SW480 (cell line): Measurements from ENCODE around the gene ODF2.
A peak's percentile ranks its signal among the peaks of the same experiment; 100 is the strongest.
"Not testable (repeated sequence)": the region's sequence is repeated elsewhere in the genome, so short reads cannot be mapped to it uniquely, and the experiment has no call there.

Source experiments
- DNase-seq: peaks from one replicate; pipeline ENCODE4 v3.0.0-alpha.2; 2016; ENCODE audit warnings: low spot score

ODF2 gene

DNA sequence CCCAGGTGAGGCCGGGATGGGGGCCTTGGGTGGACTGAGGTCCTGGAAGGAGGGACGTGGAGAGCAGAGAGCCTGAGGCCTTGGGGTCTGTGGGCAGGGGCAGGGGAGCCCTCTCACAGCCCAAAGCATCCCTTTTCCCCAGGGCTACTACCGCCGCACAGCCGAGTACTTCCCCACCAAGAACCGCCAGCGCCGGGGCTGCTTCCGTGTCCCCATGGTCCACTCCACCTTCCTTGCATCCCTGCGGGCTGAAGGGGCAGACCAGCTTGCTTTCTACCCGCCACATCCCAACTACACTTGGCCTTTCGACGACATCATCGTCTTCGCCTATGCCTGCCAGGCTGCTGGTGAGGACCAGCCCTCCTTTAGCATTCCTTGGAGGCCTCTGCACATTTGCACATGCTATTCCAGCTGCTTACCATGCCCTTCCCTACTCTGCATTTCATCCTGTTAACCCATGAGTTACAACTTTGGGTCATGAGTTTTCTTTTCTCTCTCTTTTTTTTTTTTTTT, 31.5 kb upstream of the ODF2 start:
- DNase-seq = no peak

GRCh38 chr9:128428644-128429512, 26.9 kb upstream of the ODF2 start:
- DNase-seq = no peak

- no peak for DNase-seq
Observed at GRCh38 chr9:128429513-128430086, 26.2 kb upstream of the ODF2 start.

GRCh38 chr9:128431207-128431606, 24.6 kb upstream of the ODF2 start:
- no peak for DNase-seq

GRCh38 chr9:128434340-128434739, 21.5 kb upstream of the ODF2 start:
- no peak for DNase-seq

DNA sequence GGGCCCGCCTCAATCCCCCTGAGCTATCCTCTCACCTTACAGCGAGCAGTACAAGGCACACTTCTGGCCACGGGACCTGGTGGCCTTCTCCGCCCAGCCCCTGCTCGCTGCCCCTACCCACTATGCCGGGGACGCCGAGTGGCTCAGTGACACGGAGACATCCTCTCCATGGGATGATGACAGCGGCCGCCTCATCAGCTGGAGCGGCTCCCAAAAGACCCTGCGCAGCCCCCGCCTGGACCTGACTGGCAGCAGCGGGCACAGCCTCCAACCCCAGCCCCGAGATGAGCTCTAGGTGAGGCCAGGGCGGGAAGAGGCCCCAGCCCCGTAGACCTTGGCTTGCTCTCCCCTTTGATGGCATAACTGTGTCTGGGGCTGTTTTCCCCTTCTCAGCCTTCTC, 20.2 kb upstream of the ODF2 start:
- no peak for DNase-seq

DNA sequence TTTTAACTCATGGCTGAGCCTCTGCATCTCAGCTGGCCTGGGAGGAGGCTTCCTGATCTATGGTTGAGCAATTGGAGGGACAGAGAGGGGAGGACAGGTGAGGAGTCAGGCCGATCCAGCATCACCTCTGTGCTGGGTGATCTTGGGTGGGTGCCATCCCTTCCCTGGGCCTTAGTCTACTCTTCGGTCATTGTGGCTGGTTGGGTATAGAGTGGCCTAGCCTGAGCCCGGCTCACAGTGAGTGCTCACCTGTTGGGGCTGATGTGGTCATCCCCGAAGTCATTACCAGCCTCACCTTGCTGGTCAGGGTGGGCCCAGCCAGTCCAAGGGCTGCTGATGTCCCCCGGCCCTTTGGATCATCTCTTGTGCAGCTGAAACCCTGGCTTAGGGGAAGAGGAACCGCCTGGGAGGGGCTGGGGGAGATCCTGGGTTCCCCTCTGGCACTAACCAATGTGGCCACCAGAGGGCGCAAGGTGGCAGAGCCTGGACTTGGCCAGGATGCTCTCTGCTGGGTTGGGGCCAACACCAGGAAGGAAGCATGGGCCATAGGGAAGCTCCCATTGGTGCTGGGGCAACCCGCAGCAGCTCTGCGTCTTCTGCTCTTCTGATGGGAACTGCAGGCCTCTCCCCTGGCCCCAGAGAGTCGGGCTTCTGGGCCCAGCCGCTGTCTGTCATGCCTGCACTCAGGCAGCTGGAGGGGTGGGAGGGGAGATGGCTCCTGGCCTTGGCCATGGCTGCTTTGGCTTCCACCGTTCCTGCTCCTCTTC, 17.3 kb upstream of the ODF2 start:
- DNase-seq = peak; percentile 64

DNA sequence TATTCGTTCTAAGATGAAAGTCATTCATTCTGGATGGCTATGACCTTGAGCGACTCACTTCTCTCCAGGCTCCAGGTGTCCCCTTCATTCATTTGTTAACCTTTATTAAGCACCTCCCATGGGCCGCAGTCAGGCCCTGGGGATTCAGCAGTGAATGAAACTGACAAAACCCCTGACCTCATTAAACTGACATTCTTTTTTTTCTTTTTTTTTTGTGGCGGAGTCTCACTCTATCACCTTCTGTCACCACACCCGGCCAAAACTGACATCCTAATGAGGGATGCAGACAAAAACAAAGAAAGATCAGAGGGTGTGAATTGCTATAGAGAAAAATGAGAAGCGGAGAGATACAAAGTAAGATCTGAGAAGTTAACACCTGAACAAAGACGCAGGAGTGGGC, 16.5 kb upstream of the ODF2 start:
- no peak for DNase-seq

GRCh38 chr9:128442150-128442549, 13.7 kb upstream of the ODF2 start:
- no peak for DNase-seq

- not testable (repeated sequence) for DNase-seq
Observed at GRCh38 chr9:128446505-128446904, 9.3 kb upstream of the ODF2 start.

GRCh38 chr9:128448746-128449145, 7.1 kb upstream of the ODF2 start:
- DNase-seq = no peak

GRCh38 chr9:128454991-128455390, 815 bp upstream of the ODF2 start:
- no peak for DNase-seq

- peak; percentile 72 for DNase-seq
Observed at GRCh38 chr9:128456613-128457061, 831 bp downstream of the ODF2 start.

DNA sequence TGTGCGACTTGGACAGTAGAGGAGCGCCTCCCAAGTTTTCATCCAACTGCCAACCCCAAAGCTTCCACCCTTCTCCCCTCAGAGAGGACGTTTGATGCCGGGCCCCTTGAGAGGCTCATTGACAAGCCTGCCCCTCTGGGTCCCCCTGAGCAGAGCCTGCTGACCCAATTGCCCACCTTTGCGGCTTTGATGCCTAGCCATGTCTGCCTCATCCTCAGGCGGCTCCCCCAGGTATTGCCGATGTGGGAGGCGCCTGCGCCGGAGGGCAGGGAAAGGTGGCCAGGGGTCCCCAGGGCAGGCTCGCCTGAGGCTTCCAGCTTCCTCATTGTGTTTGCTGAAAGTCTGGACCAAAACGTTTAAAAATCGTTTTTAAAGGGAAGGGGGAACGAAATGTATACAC, 1.4 kb downstream of the ODF2 start:
- no peak for DNase-seq

DNA sequence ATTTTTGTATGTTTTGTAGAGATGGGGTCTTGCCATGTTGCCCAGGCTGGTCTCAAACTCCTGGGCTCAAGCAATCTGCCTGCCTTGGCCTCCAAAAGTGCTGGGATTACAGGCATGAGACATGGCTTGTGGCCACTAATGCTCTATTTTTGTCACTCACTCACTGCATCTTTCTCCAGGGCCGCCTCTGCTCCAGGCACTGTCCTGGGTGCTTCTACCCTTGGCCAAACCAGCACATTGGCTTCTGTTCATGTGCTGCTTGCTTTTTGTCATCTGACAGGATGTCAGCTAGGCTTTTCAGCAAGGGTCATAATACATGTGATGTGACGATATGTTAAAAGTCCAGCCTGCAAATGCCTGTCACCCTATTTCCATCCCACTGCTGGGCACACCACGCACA, 3.2 kb downstream of the ODF2 start:
- DNase-seq = no peak

GRCh38 chr9:128469070-128469469, 13.3 kb downstream of the ODF2 start:
- no peak for DNase-seq

GRCh38 chr9:128470560-128470959, 14.8 kb downstream of the ODF2 start:
- DNase-seq = peak; percentile 8

DNA sequence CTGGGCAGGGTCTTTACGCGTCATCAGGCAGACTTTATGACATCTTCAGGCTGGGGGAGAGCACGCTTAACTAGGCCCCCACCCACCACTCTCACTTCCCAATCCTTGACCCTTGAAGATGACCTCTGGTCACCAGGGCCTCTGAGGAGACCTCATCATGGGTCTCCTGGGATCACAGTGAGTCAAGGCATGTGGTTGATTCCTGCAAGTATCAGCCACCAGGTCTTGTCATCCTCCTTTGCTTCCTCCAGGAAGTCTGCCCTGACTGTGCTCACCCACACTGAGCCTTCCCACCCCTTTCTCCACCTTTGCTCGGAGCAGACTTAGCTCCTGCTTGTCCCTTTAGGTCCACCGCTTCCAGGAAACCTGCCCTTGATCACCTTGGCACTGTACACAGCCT, 17.3 kb downstream of the ODF2 start:
- DNase-seq = no peak

DNA sequence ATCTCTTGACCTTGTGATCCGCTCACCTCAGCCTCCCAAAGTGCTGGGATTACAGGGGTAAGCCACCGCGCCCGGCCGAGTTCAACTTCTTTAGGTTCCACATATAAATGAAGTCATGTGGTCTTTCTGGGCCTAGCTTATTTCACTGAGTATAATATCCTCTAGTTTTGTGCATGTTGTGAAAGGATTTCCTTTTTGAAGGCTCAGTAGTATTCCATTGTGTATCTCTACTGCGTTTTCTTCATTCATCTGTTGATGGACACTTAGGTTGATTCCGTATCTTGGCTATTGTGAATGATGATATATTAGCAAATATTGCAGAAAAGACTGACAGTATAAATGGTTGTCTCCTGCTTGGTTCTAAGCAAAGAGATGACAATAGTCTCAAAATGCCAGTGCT, 20.1 kb downstream of the ODF2 start:
- no peak for DNase-seq

DNA sequence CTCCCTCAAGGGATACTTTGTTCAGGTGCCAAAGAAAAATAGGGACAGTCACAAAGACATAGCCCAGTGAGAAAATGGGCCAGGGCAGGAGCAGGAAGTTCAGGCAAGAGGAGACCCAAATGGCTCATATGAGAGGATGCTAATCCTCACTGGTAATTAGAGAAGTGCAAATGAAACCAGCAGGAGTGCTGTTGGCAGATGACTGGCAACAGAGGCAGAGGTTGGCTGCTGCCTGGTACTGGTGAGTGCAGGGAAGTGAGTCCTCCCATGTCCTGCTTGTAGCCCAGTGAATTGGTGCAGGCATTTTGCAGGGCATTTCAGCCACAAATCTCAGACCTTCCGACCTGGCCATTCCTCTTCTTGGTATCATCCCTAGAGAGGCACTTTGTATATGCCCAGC, 23.5 kb downstream of the ODF2 start:
- no peak for DNase-seq

- no peak for DNase-seq
Observed at GRCh38 chr9:128481561-128481960, 25.8 kb downstream of the ODF2 start.

DNA sequence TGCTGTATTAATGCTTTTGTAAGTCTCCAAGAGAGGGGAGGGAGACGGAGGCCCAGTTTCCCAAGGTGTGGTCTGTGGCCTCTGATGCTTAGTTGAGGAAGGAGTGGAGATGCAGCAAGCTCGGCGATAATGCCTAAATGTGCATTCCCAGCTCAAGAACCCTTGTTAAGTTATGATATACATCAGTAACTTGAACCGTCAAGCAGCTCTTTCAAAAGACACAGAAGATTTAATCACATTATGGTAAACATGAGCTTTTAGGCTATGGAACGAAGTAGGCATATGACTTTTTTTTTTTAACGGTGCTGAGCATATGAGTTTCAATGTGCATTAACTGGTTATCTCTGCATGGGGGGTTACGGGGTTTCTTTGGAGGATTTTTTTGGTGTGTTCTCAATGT, 26.4 kb downstream of the ODF2 start:
- no peak for DNase-seq
